Ishikawa (cell line): ENCODE data around the gene CIC.

Experiments
- CEBPB ChIP-seq: IDR thresholded peaks from 2 replicates; pipeline ENCODE4 v1.6.1; 2012
- CREB1 ChIP-seq: IDR thresholded peaks from 2 replicates; pipeline ENCODE4 v1.6.1; 2012; ENCODE audit warnings: low read depth
- EGR1 ChIP-seq: IDR thresholded peaks from 2 replicates; pipeline ENCODE4 v1.6.1; 2012
- EP300 ChIP-seq: IDR thresholded peaks from 2 replicates; pipeline ENCODE4 v1.6.1; 2012; ENCODE audit warnings: borderline replicate concordance
- FOXM1 ChIP-seq: IDR thresholded peaks from 2 replicates; pipeline ENCODE4 v1.6.1; 2012; ENCODE audit warnings: low read depth, borderline replicate concordance
- NFIC ChIP-seq: IDR thresholded peaks from 2 replicates; pipeline ENCODE4 v1.6.1; 2012
- RAD21 ChIP-seq: IDR thresholded peaks from 2 replicates; pipeline ENCODE4 v1.6.1; 2012; ENCODE audit warnings: low read depth
- TAF1 ChIP-seq: IDR thresholded peaks from 2 replicates; pipeline ENCODE4 v1.6.1; 2012; ENCODE audit warnings: low read depth, mild to moderate bottlenecking
- TCF12 ChIP-seq: IDR thresholded peaks from 2 replicates; pipeline ENCODE4 v1.6.1; 2012; ENCODE audit warnings: low read depth
- YY1 ChIP-seq: IDR thresholded peaks from 2 replicates; pipeline ENCODE4 v1.6.1; 2012; ENCODE audit warnings: low read depth
- ZBTB7A ChIP-seq: IDR thresholded peaks from 2 replicates; pipeline ENCODE4 v1.6.1; 2012; ENCODE audit warnings: low read depth
- TF ChIP-seq, protein P1 (sequence below): IDR thresholded peaks from 2 replicates; pipeline ENCODE4 v1.6.1; 2012
- TF ChIP-seq, protein P2 (sequence below): IDR thresholded peaks from 2 replicates; pipeline ENCODE4 v1.6.1; 2012; ENCODE audit warnings: low read depth, mild to moderate bottlenecking
- TF ChIP-seq, protein P3 (sequence below): IDR thresholded peaks from 2 replicates; pipeline ENCODE4 v1.6.1; 2012

DNA sequence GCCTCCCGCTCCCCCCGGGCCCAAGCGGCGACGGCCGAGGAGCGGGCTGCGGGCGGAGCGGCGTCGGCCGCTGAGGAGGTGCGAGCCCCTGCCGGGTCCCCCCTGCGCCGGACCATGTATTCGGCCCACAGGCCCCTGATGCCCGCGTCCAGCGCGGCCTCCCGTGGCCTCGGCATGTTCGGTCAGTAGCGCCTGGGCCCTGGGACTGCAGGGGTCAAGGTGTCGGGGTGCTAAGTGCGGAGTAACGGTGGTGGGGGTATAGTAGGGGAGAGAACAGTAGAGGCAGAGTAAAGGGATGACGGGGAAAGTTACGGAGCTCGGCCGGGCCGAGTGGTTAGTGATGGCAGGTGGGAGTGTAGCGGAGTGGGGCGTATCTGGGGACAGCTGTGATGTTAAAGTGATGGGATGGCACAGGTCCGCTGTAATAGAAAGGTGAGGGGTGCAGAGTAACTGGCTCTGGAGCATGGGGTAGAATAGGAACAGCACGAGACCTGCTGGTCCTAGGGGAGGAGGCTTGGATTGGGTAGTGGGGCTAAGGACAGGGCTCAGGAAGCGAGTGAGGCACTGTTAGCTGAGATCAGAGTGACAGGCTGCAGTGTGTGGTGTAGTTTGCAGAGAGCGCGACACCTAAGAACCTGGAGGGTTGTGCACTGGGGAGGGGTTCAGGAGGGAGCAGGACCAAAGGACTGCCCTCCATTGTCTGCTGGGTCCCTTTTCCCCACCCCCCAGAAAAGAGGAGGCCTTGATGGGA lies 15.7 kb downstream of the CIC start:
- no peak for TF ChIP-seq EGR1
- TF ChIP-seq, protein P1, sequence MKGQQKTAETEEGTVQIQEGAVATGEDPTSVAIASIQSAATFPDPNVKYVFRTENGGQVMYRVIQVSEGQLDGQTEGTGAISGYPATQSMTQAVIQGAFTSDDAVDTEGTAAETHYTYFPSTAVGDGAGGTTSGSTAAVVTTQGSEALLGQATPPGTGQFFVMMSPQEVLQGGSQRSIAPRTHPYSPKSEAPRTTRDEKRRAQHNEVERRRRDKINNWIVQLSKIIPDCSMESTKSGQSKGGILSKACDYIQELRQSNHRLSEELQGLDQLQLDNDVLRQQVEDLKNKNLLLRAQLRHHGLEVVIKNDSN: no peak
- no peak for TF ChIP-seq YY1
- TF ChIP-seq RAD21: no peak
- TF ChIP-seq, protein P2, sequence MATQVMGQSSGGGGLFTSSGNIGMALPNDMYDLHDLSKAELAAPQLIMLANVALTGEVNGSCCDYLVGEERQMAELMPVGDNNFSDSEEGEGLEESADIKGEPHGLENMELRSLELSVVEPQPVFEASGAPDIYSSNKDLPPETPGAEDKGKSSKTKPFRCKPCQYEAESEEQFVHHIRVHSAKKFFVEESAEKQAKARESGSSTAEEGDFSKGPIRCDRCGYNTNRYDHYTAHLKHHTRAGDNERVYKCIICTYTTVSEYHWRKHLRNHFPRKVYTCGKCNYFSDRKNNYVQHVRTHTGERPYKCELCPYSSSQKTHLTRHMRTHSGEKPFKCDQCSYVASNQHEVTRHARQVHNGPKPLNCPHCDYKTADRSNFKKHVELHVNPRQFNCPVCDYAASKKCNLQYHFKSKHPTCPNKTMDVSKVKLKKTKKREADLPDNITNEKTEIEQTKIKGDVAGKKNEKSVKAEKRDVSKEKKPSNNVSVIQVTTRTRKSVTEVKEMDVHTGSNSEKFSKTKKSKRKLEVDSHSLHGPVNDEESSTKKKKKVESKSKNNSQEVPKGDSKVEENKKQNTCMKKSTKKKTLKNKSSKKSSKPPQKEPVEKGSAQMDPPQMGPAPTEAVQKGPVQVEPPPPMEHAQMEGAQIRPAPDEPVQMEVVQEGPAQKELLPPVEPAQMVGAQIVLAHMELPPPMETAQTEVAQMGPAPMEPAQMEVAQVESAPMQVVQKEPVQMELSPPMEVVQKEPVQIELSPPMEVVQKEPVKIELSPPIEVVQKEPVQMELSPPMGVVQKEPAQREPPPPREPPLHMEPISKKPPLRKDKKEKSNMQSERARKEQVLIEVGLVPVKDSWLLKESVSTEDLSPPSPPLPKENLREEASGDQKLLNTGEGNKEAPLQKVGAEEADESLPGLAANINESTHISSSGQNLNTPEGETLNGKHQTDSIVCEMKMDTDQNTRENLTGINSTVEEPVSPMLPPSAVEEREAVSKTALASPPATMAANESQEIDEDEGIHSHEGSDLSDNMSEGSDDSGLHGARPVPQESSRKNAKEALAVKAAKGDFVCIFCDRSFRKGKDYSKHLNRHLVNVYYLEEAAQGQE: no peak
- no peak for TF ChIP-seq TAF1
- no peak for TF ChIP-seq EP300
- no peak for TF ChIP-seq TCF12
- TF ChIP-seq CEBPB: no peak
- no peak for TF ChIP-seq NFIC
- TF ChIP-seq, protein P3, sequence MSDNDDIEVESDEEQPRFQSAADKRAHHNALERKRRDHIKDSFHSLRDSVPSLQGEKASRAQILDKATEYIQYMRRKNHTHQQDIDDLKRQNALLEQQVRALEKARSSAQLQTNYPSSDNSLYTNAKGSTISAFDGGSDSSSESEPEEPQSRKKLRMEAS: no peak
- no peak for TF ChIP-seq ZBTB7A
- no peak for TF ChIP-seq CREB1
- no peak for TF ChIP-seq FOXM1
